ENCODE measurements around the gene MOV10.

MOV10 gene

DNA sequence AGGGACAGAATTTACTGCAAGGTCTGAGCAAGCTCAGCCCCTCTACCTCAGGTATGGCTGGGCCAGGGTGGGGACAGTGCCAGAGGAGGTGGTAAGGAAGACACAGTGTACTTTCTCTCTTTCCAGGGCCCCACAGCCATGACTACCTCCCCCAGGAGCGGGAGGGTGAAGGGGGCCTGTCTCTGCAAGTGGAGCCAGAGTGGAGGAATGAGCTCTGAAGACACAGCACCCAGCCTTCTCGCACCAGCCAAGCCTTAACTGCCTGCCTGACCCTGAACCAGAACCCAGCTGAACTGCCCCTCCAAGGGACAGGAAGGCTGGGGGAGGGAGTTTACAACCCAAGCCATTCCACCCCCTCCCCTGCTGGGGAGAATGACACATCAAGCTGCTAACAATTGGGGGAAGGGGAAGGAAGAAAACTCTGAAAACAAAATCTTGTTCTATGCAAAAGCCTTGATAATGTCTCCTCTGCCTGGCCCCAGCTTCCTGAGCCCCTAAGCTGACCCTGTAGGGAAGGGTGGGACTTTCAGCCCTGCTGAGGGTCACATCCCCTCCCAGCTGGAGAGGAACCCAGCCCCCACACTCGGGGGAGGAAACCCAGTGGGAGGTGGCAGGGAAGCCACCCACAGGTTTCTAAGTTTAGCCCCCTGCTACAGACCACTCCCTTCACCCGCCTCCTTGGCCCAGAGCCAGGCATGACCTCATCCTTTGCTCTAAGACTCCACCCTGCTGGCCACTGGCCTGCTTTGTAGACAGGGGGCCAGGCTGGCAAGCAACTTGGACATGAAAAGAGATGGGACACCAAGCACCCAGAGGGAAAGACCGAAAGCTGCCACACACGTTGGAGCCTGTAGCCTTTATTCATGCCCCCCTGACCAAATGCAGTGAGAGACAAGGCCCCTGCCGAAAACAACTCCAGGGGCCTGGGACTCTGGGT lies 26.1 kb downstream of the MOV10 start:
- no peaks in the 10 kb centered on the region for H3K27me3 Mint-ChIP-seq
- peak overlapping the region; percentile 44 to 57 for H3K4me3 Mint-ChIP-seq
- ATAC-seq (peak; percentile 40), DNase-seq (peak; percentile 69 to 74)
- H3K4me1 Mint-ChIP-seq, result peaks cover 65% of the 10 kb centered on the region
- H3K9me3 Mint-ChIP-seq, result no peaks in the 10 kb centered on the region
- peak overlapping the region; percentile 81 to 93 for H3K27ac Mint-ChIP-seq

- H3K9me3 Mint-ChIP-seq, result no peaks in the 10 kb centered on the region
- H3K27me3 Mint-ChIP-seq, result no peaks in the 10 kb centered on the region
- peak overlapping the region; percentile 38 to 57 for H3K4me3 Mint-ChIP-seq
- ATAC-seq (no peak), DNase-seq (no peak)
- H3K27ac Mint-ChIP-seq, result peak overlapping the region; percentile 87 to 93
- H3K4me1 Mint-ChIP-seq, result peaks cover 74% of the 10 kb centered on the region
Observed at GRCh38 chr1:112701227-112702066, 27.0 kb downstream of the MOV10 start.

DNA sequence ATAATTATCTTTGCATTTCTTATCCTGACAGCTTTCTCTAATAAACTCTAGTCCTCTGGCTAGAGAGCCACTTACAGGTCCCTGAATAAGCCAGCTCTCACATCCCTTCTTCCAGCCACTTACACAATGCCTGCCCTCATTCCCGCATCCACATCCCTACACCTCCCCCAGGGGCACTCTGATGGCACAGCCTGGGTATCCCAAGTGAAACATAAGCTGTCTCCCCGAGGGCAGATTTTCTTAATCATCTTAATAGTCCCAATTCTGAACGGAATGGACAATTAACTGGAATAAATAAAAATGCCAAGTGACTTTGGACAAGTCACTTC lies 27.6 kb downstream of the MOV10 start:
- Mint-ChIP-seq H3K4me1 (peaks cover 76% of the 10 kb centered on the region), H3K27ac (peak overlapping the region; percentile 64 to 87), H3K4me3 (peak overlapping the region in 1 of 2 donors; percentile 1), H3K9me3 (no peaks in the 10 kb centered on the region), H3K27me3 (no peaks in the 10 kb centered on the region)
- DNase-seq (no peak), ATAC-seq (no peak)

DNA sequence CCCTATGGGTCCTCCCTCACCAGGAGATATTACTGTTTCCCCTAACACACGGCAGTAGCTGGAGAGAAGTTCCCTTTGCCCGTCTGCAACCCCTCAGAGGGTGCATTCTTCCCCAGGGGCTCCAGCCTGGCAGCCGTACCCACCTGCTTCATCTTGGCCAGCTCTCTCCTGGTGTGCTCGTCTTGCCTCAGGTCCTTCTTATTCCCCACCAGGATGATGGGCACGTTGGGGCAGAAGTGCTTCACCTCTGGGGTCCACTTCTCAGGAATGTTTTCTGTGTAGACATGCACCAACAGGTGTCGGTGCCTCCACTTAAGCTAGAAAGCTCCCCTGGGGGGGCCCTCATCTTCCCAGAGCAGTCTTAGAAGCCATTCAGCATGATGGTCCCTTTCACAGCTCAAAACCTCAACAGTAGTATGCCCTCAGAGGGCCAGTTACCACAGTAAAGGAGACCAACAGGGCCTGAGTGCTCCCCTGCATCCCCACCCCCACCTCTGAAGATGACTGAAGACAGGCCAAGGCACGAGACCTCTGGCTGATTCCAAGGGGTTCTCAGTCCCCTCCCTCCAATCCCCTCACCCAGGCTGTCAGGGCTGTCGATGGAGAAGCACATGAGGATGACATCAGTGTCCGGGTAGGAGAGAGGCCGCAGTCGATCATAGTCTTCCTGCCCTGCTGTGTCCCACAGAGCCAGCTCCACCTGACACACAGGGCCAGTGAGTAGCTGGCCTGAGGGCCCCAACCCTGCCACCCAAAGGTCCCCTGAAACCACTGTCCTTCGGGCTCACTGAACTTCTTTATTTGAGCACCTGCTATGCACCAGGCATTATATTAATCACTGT lies 28.2 kb downstream of the MOV10 start:
- ATAC-seq, result no peak
- Mint-ChIP-seq H3K9me3 (no peaks in the 10 kb centered on the region), H3K27ac (peak overlapping the region in 1 of 2 donors; percentile 4), H3K4me1 (peaks cover 80% of the 10 kb centered on the region), H3K4me3 (no peak overlapping the region), H3K27me3 (peaks cover 4% of the 10 kb centered on the region)
- DNase-seq, result no peak

GRCh38 chr1:112703706-112704105 lies 29.2 kb downstream of the MOV10 start:
- Mint-ChIP-seq H3K27ac (no peak overlapping the region), H3K27me3 (peaks cover 15% of the 10 kb centered on the region), H3K9me3 (no peaks in the 10 kb centered on the region), H3K4me1 (peaks cover 84% of the 10 kb centered on the region), H3K4me3 (peak overlapping the region in 1 of 2 donors; percentile 88)
- no peak for DNase-seq
- ATAC-seq, result no peak

DNA sequence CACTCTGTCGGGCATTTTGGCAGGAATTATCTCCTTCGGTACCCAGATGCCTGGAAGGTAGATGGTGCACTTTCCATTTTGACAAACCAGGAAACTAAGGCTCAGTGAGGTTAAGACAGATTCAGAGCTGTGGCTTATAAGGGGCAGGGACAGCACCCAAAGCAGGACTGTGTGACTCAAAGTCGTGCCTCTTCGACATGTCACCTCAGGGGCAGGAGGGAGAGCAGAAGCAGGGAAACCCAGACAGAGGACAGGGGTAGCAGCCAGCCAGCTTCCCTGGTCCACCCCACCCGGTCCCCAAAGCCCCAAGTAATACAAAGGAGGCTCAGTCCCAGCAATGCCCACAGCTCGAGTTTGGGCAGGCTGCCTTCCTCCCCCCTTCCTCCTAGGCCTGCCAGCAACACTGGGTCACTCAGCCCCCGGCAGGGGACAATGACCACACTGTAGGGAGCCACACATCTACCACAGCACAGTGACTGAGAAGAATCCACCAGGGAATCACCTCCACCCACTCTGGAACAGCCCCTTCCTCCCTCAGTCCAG lies 30.0 kb downstream of the MOV10 start:
- Mint-ChIP-seq H3K4me1 (peaks cover 86% of the 10 kb centered on the region), H3K4me3 (peak overlapping the region; percentile 84 to 88), H3K9me3 (no peaks in the 10 kb centered on the region), H3K27ac (peak overlapping the region in 1 of 2 donors; percentile 75), H3K27me3 (peaks cover 21% of the 10 kb centered on the region)
- DNase-seq (peak in 1 of 2 donors; percentile 58), ATAC-seq (peak; percentile 64)

DNA sequence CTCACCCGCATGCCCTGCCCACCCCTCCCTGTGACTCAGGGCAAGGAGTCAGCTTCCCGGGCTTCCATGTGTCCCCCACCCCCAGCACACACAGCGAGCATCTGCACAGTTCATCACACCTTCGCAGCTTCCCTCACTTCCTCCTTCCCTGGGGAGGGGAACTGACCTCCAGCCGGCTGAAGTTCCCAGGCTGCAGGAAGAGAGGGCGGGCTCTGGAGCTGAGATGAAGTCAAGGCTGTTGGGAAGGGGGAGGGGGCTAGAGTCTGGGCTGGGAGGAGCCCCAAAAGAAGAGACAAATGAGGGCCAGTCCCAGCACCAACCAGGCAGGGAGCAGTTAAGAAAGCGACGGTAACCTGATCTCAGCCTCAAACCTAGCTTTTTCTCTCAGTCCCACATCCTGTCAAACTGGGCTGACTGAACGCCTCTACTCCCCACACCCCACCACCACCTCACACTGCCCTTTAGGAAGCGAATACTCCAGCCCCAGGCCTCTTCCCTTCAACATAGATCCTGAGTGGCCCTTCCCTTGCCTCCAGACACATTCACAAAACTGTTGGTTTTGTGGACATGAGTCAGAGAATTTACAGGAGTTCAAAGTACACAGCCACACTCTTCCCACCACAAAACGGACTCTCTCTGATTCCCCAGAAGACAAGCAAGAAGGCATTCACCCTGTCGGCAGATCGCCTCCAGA lies 30.6 kb downstream of the MOV10 start:
- peak; percentile 82 for ATAC-seq
- Mint-ChIP-seq H3K27me3 (peaks cover 21% of the 10 kb centered on the region), H3K4me1 (peaks cover 86% of the 10 kb centered on the region), H3K9me3 (no peaks in the 10 kb centered on the region), H3K4me3 (peak overlapping the region; percentile 84 to 88), H3K27ac (peak overlapping the region; percentile 75 to 90)
- peak; percentile 48 to 70 for DNase-seq

- peak within 1 kb of the TSS; percentile 20 to 77 for H3K27ac Mint-ChIP-seq
- H3K4me3 Mint-ChIP-seq, result peak within 1 kb of the TSS; percentile 59 to 84
- H3K9me3 Mint-ChIP-seq, result no peaks in the 10 kb centered on the region
- H3K27me3 Mint-ChIP-seq, result peaks cover 21% of the 10 kb centered on the region
- peak in 1 of 2 donors; percentile 51 for DNase-seq
- peak; percentile 59 for ATAC-seq
- H3K4me1 Mint-ChIP-seq, result peaks cover 76% of the 10 kb centered on the region
Observed at GRCh38 chr1:112706505-112707220, 32.2 kb downstream of the MOV10 start, which contains the start of gene RHOC. Gene RHOC (minus strand): TSS chr1:112707127. CDS start chr1:112703799, 3,328 bp downstream.

- H3K9me3 Mint-ChIP-seq, result no peaks in the 10 kb centered on the region
- peaks cover 27% of the 10 kb centered on the region for H3K27me3 Mint-ChIP-seq
- H3K4me3 Mint-ChIP-seq, result peak overlapping the region; percentile 59 to 78
- ATAC-seq (peak; percentile 58), DNase-seq (peak; percentile 71 to 72)
- peaks cover 74% of the 10 kb centered on the region for H3K4me1 Mint-ChIP-seq
- H3K27ac Mint-ChIP-seq, result peak overlapping the region in 1 of 2 donors; percentile 77
Observed at GRCh38 chr1:112707221-112708001, 33.0 kb downstream of the MOV10 start.

DNA sequence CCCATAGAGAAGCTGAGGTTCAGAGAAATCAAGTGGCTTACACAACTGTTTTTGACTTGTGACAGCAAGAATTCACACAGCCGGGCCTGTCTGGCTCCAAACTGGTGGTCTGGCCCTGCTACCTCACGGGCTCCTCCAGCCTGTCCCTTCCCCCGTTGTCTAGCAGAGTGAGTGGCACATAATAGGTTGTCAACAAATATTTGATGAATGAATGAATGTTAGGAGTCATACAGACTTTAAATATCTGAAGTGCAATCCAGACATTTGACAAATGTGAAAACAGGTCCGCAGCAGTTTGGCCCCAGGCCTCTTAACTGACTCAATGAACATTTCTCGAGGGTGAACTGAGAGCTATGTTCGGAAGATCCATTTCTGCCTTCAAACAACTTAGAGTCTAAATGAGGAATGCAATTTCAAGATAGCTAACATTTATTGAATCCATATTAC lies 33.6 kb downstream of the MOV10 start:
- H3K27me3 Mint-ChIP-seq, result peaks cover 34% of the 10 kb centered on the region
- H3K9me3 Mint-ChIP-seq, result no peaks in the 10 kb centered on the region
- peak overlapping the region in 1 of 2 donors; percentile 20 for H3K27ac Mint-ChIP-seq
- DNase-seq, result no peak
- ATAC-seq, result no peak
- peaks cover 68% of the 10 kb centered on the region for H3K4me1 Mint-ChIP-seq
- H3K4me3 Mint-ChIP-seq, result peak overlapping the region; percentile 59 to 78

- H3K4me1 Mint-ChIP-seq, result peaks cover 64% of the 10 kb centered on the region
- DNase-seq, result no peak
- H3K4me3 Mint-ChIP-seq, result no peak overlapping the region
- no peak for ATAC-seq
- no peaks in the 10 kb centered on the region for H3K9me3 Mint-ChIP-seq
- no peak overlapping the region for H3K27ac Mint-ChIP-seq
- peaks cover 38% of the 10 kb centered on the region for H3K27me3 Mint-ChIP-seq
Observed at GRCh38 chr1:112708489-112708888, 34.0 kb downstream of the MOV10 start.

GRCh38 chr1:112710159-112710558 lies 35.7 kb downstream of the MOV10 start:
- DNase-seq (no peak), ATAC-seq (no peak)
- H3K4me1 Mint-ChIP-seq, result peaks cover 60% of the 10 kb centered on the region
- peaks cover 51% of the 10 kb centered on the region for H3K27me3 Mint-ChIP-seq
- H3K9me3 Mint-ChIP-seq, result no peaks in the 10 kb centered on the region
- no peak overlapping the region for H3K4me3 Mint-ChIP-seq
- H3K27ac Mint-ChIP-seq, result no peak overlapping the region

DNA sequence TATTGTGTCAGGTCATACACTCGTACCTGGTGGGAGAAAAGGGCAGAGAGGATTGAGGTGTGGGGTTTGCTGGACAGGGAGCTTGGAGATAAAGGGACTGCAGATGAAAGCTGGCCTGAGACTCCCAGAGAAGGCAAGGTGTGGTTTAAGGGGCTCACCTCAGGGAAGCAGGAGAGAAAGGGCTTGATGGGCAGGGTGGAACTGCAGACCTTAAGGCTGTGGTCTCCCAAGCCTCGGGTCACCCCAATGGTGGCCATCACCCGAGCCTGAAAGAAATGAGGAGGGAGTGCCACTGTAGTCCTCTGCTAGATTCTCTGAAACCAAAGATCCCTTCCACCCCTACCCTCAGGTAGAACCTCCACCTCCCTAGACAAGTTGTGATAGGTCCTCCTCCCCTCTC lies 36.1 kb downstream of the MOV10 start:
- H3K4me1 Mint-ChIP-seq, result peaks cover 59% of the 10 kb centered on the region
- no peak for ATAC-seq
- no peaks in the 10 kb centered on the region for H3K9me3 Mint-ChIP-seq

More for the DNA sequence above, 36.1 kb downstream of the MOV10 start:
- no peak overlapping the region for H3K4me3 Mint-ChIP-seq
- no peak for DNase-seq
- no peak overlapping the region for H3K27ac Mint-ChIP-seq
- peaks cover 51% of the 10 kb centered on the region for H3K27me3 Mint-ChIP-seq
